HepG2 (cell line): ENCODE data around the gene LOXL3. TPM values are rescaled to one million over a fixed set of nuclear protein-coding genes. Genes with fewer than 3 reads are reported as not detected.

Experiments used
- EHMT2 ChIP-seq: fragments of 200-600 bp; sonication (generic); IDR thresholded peaks from 2 replicates; pipeline ENCODE4 v1.7.0; 2017; ENCODE audit warnings: antibody characterized with exemption, low read depth, low read length, borderline replicate concordance
- FOXP4 ChIP-seq: sonication (generic); formaldehyde crosslinking; IDR thresholded peaks from 2 replicates; pipeline ENCODE4 v1.4.0; 2020; ENCODE audit warnings: missing genetic modification reagents
- HDAC2 ChIP-seq: sonication (generic); formaldehyde crosslinking; IDR thresholded peaks from 2 replicates; pipeline ENCODE4 v1.4.0; 2020; ENCODE audit warnings: missing genetic modification reagents
- HNRNPLL ChIP-seq: fragments of 200-400 bp; formaldehyde crosslinking; IDR thresholded peaks from 2 replicates; pipeline ENCODE4 v1.6.1; 2017; ENCODE audit warnings: mild to moderate bottlenecking, low read depth, low read length; ENCODE audit not compliant: poor library complexity, severe bottlenecking
- IRF2 ChIP-seq: IDR thresholded peaks from 2 replicates; pipeline ENCODE4 v1.6.1; 2018; ENCODE audit warnings: missing genetic modification reagents, missing compliant biosample characterization
- NFE2L1 ChIP-seq: sonication (generic); formaldehyde crosslinking; IDR thresholded peaks from 2 replicates; pipeline ENCODE4 v1.4.0; 2020; ENCODE audit warnings: missing genetic modification reagents, mild to moderate bottlenecking, borderline replicate concordance
- SAP130 ChIP-seq: IDR thresholded peaks from 2 replicates; pipeline ENCODE4 v1.6.1; 2016; ENCODE audit warnings: low read depth
- SP5 ChIP-seq: IDR thresholded peaks from 2 replicates; pipeline ENCODE4 v1.6.1; 2016; ENCODE audit warnings: low read depth, borderline replicate concordance
- TFDP2 ChIP-seq: sonication (generic); formaldehyde crosslinking; IDR thresholded peaks from 2 replicates; pipeline ENCODE4 v1.4.0; 2020; ENCODE audit warnings: missing genetic modification reagents
- TSC22D2 ChIP-seq: sonication (generic); formaldehyde crosslinking; IDR thresholded peaks from 2 replicates; pipeline ENCODE4 v1.5.1; 2020; ENCODE audit warnings: missing genetic modification reagents, mild to moderate bottlenecking, borderline replicate concordance
- ZFP36L1 ChIP-seq: sonication (generic); formaldehyde crosslinking; IDR thresholded peaks from 2 replicates; pipeline ENCODE4 v1.8.0; 2022; ENCODE audit warnings: mild to moderate bottlenecking, missing genetic modification reagents, moderate library complexity
- ZFP37 ChIP-seq: sonication (generic); formaldehyde crosslinking; IDR thresholded peaks from 2 replicates; pipeline ENCODE4 v1.4.0; 2020; ENCODE audit warnings: missing genetic modification reagents, borderline replicate concordance
- ZNF350 ChIP-seq: sonication (generic); formaldehyde crosslinking; IDR thresholded peaks from 2 replicates; pipeline ENCODE4 v1.4.0; 2020; ENCODE audit warnings: mild to moderate bottlenecking, low read depth, missing genetic modification reagents, borderline replicate concordance
- ZNF510 ChIP-seq: sonication (generic); formaldehyde crosslinking; IDR thresholded peaks from 2 replicates; pipeline ENCODE4 v1.4.0; 2020; ENCODE audit warnings: low read depth, mild to moderate bottlenecking, missing genetic modification reagents
- ZNF547 ChIP-seq: sonication (generic); formaldehyde crosslinking; IDR thresholded peaks from 2 replicates; pipeline ENCODE4 v1.5.1; 2020; ENCODE audit warnings: mild to moderate bottlenecking, missing genetic modification reagents
- ZNF569 ChIP-seq: sonication (generic); formaldehyde crosslinking; IDR thresholded peaks from 2 replicates; pipeline ENCODE4 v1.5.0; 2020; ENCODE audit warnings: mild to moderate bottlenecking, missing genetic modification reagents, moderate library complexity, borderline replicate concordance
- ZNF768 ChIP-seq: sonication (generic); formaldehyde crosslinking; IDR thresholded peaks from 2 replicates; pipeline ENCODE4 v1.4.0; 2020; ENCODE audit warnings: missing genetic modification reagents
- ZNF782 ChIP-seq: sonication (generic); formaldehyde crosslinking; IDR thresholded peaks from 2 replicates; pipeline ENCODE4 v1.4.0; 2020; ENCODE audit warnings: missing genetic modification reagents, mild to moderate bottlenecking, borderline replicate concordance
- ZNF883 ChIP-seq: sonication (generic); formaldehyde crosslinking; IDR thresholded peaks from 2 replicates; pipeline ENCODE4 v1.5.1; 2020; ENCODE audit warnings: mild to moderate bottlenecking, missing genetic modification reagents; ENCODE audit errors: not compliant biosample characterization
- polyA plus RNA-seq, 8 experiments: library from polyadenylated mRNA; depleted of rRNA in 3 of 8; stranded (reverse) in 7 of 8; unstranded in 1 of 8; fragments of >200 nt; fragmentation: Illumina TruSeq in 4 of 8; extraction: Trizol in 4 of 8; gene quantifications; 2 replicates each; pipeline versions ENCODE4 v1.2.1 to v1.2.3, GENCODE V29; 2011 to 2016; ENCODE audit warnings: low read depth in 4 of 8, missing spikeins in 1 of 8, mixed read lengths in 1 of 8; ENCODE audit not compliant: insufficient read depth in 1 of 8
- total RNA-seq, 5 experiments: library from RNA; depleted of rRNA; stranded (reverse); fragments of >200 nt; fragmentation: Illumina TruSeq; extraction: Trizol; gene quantifications; 2 replicates each; pipeline ENCODE4 v1.2.3, GENCODE V29; 2016; ENCODE audit warnings: low read depth in 1 of 5
- TF ChIP-seq, protein P1 (sequence below): IDR thresholded peaks from 2 replicates; pipeline ENCODE4 v1.6.1; 2016; ENCODE audit warnings: mild to moderate bottlenecking
- TF ChIP-seq, protein P2 (sequence below): IDR thresholded peaks from 2 replicates; pipeline ENCODE4 v1.6.1; 2012; ENCODE audit warnings: inconsistent platforms
- TF ChIP-seq, protein P3 (sequence below): sonication (generic); formaldehyde crosslinking; IDR thresholded peaks from 2 replicates; pipeline ENCODE4 v1.8.0; 2022; ENCODE audit warnings: missing genetic modification reagents, mild to moderate bottlenecking, inconsistent platforms, borderline replicate concordance

The LOXL3 gene
- total and polyA plus RNA-seq, 2 of the 13 experiments (the other 11 are each of a cell fraction or from before 2014, with no cell fraction given), result 0.55 to 6.5 TPM

DNA sequence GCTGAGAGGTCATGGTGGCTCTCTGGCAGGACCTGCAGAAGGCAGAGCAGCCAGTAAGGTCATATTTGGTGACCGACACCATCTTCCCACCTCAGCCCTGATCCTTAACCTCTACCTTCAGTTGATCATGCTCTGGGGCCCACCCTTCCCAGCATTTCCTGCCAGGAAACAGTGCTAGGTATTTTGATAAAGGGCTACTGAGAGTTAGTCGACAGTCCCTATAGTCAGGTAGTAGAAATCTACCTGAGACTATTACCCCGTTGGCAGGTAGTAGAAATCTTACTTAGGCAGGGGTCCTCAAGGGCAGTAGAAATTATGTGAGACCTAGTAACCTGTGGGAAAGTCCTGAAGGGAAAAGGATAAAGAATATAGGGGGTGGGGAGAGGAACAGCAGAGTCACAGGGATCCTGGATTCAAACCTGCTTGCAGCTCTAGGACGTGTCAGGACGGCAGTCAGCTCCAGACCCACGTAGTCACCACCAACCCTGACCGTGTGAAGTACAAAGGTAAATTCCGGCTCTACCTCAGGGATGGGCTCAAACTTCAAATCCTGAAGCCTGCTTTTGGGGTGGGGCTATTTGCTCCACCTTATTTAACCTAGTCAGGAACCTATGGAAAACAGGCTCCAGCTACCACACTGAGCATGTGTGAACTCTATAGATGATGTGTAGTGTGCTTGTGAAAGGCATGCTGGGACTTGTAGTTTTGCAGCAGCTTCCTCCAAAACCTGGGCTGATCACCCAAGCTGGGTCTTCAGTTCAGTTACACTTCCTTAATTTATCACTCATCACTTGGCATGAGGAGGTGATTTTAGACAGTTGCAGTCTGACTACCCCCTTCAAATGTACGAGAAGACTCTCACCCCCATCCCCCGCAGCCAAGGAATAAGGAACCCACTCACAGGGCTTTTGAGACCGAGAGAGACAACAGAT lies 27.8 kb downstream of the LOXL3 start, which contains the start of gene DQX1 (continued):
- TF ChIP-seq, protein P1, sequence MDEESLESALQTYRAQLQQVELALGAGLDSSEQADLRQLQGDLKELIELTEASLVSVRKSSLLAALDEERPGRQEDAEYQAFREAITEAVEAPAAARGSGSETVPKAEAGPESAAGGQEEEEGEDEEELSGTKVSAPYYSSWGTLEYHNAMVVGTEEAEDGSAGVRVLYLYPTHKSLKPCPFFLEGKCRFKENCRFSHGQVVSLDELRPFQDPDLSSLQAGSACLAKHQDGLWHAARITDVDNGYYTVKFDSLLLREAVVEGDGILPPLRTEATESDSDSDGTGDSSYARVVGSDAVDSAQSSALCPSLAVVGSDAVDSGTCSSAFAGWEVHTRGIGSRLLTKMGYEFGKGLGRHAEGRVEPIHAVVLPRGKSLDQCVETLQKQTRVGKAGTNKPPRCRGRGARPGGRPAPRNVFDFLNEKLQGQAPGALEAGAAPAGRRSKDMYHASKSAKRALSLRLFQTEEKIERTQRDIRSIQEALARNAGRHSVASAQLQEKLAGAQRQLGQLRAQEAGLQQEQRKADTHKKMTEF, result peak; percentile 60; the same call in 1 of the 2 replicates
- TF ChIP-seq EHMT2 (no peak), SAP130 (peak; percentile 98), NFE2L1 (CRISPR knock-in tag) (no peak), FOXP4 (CRISPR knock-in tag) (peak; percentile 36; the same call in 1 of the 2 replicates), IRF2 (CRISPR knock-in tag) (peak; percentile 91), TFDP2 (CRISPR knock-in tag) (peak; percentile 37; the same call in 1 of the 2 replicates), SP5 (CRISPR knock-in tag) (0 out of 2 replicates have a peak, but pooled peaks have one; percentile 30), ZNF350 (CRISPR knock-in tag) (0 out of 2 replicates have a peak, but pooled peaks have one; percentile 46), ZNF782 (CRISPR knock-in tag) (no peak), HDAC2 (CRISPR knock-in tag) (peak; percentile 76), TSC22D2 (0 out of 2 replicates have a peak, but pooled peaks have one; percentile 82), ZFP37 (0 out of 2 replicates have a peak, but pooled peaks have one; percentile 70), HNRNPLL (no peak), ZFP36L1 (peak; percentile 29; the same call in 1 of the 2 replicates), ZNF547 (0 out of 2 replicates have a peak, but pooled peaks have one; percentile 58), ZNF768 (no peak), ZNF569 (CRISPR knock-in tag) (0 out of 2 replicates have a peak, but pooled peaks have one; percentile 68), ZNF883 (peak; percentile 54), ZNF510 (peak; percentile 39; the same call in 1 of the 2 replicates)
- TF ChIP-seq, protein P2, sequence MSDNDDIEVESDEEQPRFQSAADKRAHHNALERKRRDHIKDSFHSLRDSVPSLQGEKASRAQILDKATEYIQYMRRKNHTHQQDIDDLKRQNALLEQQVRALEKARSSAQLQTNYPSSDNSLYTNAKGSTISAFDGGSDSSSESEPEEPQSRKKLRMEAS, result peak; percentile 83
- TF ChIP-seq, protein P3, sequence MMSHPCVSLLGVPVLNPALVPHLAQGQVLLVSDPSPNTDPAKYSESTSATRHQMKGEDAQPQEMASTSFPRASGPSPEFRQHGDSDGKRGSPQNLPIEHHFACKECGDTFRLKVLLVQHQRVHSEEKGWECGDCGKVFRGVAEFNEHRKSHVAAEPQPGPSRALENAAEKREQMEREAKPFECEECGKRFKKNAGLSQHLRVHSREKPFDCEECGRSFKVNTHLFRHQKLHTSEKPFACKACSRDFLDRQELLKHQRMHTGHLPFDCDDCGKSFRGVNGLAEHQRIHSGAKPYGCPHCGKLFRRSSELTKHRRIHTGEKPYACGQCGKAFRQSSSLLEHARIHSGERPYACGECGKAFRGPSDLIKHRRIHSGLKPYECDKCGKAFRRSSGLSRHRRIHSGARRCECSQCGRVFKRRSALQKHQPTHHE, result 0 out of 2 replicates have a peak, but pooled peaks have one; percentile 27
